HG03280 (cell line): ENCODE results near the gene CDK5RAP1.

Source experiments
- ATAC-seq: cut with Tn5 transposase; IDR thresholded peaks from one replicate; pipeline ENCODE4 v1.9.1; 2021; ENCODE audit warnings: mild to moderate bottlenecking, moderate library complexity; ENCODE audit not compliant: unreplicated experiment

The CDK5RAP1 gene

DNA sequence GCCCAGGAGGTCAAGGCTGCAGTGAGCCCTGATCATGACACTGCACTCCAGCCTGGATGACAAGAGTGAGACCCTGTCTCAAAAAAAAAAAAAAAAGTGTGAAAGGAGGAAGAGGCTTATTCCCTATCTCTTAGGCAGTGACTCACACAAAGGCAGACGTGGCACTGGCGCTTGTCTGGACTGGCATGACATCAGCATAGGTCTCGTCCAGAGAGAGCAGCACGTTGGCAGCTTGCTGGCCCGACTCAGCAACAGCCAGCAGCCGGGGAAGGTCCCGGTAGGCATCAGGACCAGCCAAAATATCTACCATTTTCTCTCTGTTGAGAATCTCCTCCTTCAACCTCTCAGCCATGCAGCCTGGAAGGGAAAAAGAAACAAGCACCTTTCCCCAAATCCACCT lies 14.1 kb downstream of the CDK5RAP1 start:
- ATAC-seq, result no peak

DNA sequence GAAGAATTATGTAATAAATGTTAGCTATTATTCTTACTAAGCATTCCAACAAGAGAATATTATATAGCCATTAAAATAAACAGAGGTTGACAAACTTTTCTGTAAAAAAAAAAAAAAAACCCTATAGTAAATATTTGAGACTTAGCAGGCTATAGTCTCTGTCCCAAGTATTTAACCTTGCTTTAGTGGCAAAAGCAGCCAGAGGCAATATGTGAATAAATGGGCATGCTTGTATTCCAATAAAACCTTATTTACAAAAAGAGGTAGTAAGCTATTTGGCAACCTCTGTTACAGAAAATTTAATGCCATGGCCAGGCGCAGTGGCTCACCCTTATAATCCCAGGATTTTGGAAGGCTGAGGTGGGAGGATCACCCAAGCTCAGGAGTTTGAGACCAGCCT lies 14.6 kb downstream of the CDK5RAP1 start:
- ATAC-seq, result no peak

DNA sequence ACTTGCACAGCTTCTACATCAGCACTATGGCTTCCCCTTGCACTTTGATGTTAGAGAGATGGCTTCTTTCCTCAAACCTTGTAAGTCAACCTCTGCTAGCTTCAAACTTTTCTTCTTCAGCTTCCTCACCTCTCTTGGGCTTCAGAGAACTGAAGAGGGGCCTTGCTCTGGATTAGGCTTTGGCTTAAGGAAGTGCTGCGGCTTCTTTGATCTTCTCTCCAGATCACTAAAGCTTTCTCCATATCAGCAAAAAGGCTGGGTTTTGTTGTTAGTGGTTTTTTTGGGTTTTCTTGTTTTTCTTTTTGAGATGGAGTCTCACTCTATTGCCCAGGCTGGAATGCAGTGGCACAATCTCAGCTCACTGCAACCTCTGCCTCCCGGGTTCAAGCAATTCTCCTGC lies 24.0 kb downstream of the CDK5RAP1 start:
- no peak for ATAC-seq

DNA sequence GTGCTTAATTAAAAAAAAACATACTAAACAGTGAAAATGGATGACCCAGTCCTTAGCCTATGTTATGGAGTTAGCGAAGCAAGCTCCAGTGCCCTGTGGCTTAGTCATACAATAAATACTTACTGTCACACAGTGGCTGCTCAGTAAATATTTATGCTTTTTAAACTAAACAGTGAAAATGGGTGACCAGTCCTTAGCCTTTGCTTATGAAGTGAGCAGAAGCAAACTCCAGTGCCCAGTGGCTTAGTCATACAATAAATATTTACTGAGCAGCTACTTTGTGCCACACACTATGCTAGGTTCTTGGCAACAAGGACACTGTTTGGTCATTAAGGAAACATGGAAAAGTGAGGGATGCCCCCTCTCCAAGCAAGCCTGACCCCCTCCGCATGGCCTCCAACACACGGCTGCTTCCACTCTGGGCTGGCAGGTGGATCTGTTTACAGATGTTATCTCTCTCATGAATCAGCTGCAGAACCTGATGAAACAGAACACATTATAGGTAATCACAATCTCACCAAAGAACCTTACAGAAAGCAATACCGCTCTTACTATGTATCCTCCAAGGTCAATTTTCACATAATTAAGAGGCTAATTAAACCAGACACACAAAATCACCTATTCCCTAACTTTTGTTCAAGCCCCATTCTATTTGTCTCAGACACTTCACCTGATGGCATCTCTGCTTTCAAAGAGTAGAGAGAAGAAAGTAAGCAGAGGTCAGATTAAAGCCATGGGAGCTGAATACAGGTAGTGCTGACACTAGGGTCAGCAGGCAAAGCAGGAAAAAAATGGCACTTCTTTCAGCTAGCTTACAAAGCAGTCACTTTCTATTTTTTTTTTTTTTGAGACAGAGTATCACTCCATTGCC lies 27.3 kb downstream of the CDK5RAP1 start:
- ATAC-seq, result no peak

DNA sequence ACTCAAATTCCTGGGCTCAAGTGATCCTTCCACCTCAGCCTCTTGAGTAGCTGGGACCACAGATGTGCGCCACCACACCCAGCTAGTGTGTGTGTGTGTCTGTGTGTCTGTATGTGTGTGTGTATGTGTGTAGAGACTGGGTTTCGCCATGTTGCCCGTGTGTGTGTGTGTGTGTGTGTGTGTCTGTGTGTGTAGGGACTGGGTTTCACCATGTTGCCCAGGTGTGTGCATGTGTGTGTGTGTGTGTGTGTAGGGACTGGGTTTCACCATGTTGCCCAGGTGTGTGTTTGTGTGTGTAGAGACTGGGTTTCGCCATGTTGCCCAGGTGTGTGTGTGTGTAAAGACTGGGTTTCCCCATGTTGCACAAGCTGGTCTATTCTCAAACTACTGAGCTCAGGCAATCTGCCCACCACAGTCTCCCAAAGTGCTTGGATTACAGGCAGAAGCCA lies 28.3 kb downstream of the CDK5RAP1 start:
- ATAC-seq, result no peak

DNA sequence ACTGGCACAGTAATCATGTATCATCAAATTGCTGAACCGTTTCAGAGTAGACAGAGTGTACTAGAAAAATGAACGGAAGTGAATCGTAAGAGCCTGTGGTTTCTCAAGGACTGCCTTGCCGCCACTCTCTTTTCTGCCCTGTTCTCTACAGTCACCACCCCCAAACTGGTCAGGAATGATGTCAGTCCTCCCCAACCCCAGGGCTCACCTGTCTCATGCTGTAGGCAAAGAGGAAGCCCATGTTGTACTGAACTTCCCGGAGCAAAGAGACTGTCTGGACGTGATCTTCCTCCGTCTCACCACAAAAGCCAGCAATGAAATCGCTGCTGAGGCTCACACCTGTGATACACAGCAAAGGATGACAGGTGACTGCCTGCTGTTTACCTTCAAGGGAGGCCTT lies 31.0 kb downstream of the CDK5RAP1 start:
- no peak for ATAC-seq

DNA sequence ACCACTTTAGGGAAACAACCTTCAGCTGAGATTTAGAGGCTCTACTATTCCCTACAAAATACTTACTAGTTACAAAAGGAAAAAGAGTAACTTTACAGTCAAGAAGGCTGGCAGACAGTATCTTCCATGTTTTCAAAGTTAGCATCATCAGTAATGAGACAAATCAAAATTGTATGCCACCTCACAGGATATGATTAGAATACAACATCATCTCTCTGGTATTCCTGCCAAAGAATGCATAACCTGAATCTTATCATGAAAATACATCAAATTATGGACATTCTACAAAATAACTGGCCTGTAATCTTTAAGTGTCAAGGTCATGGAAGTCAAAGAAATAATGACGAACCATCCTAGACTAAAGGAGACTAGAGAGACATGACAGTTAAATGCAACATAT lies 38.4 kb downstream of the CDK5RAP1 start:
- no peak for ATAC-seq

DNA sequence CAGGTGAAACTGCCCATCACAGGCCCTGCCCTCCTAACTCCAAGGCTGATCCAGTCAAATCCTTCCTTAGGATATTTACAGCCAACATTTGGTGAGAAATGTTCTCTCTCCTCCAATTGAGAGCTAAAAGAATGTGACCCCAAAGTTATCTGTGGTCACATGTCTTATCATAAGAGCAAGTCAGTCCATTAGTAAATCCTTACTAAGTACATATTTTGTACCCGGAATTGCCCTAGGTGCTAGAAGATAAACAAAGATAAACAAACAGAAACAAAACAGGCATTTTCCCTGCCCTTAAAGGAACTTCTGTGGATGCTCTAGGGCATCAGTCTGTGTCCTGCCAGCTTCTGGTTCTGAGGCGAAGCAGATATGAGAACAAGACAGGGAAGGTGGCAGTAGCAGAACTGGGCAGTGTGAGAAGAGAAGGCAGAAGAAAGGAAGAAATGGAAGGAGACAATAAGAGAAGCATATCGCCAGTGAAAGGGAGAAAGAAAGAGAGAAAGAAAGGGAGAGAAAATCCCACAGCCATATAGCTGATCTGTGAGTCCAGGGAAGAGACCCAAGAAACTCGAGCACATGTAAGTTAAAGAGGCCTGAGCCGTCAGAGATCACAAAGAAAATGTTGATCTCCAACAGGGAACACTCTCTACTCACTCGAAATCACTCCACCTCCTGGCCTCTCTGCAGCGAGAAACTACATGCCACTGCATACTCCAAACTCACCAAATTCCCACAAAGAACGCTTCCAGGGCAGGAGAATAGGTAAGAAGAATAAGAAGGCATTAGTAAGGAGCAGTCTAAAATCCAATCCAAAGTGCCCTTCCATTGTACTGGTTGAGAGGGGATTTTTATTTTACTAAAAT lies 41.7 kb downstream of the CDK5RAP1 start:
- ATAC-seq, result no peak

DNA sequence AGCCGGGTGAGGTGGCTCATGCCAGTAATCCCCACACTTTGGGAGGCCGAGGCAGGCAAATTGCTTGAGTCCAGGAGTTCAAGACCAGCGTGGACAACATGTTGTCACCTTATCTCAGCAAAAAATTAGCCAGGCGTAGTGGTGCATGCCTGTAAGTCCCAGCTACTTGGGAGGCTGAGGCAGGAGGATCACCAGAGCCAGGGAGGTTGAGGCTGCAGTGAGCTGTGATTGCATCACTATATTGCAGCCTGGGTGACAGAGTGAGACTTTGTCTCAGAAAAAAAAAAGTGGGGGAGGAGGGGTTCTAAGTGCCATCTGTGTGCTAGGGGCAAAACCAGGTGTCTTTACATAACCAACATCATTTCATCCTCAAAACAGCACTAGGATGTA lies 48.3 kb downstream of the CDK5RAP1 start:
- ATAC-seq, result no peak

DNA sequence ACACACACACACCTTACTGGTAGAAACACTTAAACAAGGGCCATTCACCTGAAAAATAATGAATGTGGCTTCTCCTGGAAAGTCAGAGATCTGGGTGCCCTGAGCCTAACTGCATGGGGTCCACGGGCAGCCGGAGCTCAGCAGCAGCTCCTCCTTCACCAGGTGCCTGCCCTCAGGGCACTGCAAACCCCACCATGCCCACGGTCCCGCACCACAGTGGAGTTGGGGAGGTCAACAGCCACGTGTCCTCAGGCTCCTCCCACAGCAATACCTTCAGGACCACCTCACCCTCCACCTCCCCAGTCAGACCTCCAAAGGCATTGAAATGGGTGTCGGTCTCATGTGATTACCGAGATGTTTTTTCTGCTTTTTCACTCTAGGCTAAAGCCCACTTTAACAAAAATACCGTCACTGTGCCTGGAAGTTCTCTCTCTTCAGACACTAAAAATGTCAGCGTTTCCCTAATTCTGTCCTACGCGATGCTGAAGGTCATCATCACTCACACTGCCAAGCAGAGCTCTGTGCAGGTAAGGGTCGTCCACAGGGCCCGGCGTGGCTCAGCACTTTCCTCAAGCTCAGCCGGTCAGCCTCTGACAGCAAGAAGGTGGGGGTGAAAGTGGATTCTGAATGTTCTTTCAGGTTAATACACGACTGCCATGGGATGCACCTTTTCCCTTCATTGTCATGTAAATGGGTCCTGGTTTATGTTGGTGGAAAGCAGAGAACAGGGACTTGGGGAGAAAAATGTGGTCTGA lies 48.9 kb downstream of the CDK5RAP1 start:
- ATAC-seq, result no peak

DNA sequence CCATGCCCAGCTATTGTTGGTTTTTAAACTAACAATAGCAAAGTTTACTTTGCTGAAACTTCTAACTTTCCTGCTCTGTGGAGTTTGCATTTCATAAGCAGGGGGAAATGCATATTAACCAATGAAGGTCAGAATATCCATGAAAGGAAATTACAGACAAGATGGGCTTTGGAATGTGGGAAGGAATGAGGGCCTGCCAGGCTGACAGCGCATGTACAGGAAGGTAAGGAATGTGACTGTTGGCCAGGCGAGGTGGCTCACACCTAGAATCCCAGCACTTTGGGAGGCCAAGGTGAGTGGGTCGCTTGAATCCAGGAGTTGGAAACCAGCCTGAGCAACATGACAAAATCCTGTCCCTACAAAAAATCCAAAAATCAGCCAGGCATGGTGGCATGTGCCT lies 49.6 kb downstream of the CDK5RAP1 start:
- no peak for ATAC-seq

DNA sequence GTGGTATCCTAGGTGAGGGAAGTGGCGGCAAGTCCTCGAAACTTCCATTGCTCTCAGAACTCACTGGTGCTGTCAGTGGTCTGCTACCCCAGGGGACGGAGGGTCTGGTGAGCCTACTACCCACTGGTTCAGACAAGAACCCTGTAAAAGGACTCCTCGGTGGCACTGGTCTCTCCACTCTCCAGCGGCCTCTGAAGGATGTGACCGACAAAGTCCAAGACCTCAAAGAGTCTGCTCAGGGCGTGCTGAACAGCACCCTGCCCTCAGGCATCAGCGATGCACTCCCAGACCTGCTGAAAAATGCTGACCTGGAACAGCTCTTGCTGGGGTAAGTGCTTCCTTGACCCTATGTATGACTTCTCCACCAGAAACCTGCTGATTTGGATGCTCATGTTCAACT lies 51.8 kb downstream of the CDK5RAP1 start:
- no peak for ATAC-seq

DNA sequence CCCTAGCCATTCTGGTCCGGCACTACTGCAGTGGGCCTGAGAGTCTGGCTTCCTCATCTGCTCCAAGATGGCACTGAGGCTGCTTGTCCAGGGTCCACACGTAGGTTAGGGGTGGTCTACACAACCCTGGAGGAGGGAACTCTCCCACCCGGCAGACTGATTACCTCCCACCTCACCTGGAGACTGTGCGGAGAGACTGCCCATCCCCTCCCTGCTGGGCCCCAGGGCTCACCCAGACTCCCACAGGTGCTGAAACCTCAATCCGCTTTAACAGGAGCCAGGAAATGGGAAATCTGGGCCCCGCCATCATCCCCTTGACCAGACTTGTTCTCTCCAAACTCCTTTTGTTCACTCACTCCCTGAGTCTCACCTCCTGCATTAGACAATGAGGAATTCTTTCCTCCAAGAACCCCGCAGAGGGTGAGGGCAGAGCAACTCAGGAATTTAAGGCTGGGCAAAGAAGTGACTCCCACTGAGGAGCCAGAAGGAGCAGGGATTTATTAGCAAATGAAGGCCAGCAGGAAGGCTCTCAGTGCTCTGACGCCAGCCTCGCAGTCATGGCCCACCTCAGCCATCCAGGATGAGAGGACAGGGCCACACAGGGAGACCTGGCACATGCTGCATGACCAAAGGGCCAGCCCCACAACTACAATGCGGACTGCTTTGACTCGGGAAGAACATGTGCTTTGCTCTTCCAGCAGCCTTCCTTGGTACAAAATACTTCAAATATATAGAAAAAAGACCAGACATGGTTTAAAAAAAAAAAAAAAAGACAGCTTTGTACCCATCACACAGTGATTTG lies 53.0 kb downstream of the CDK5RAP1 start:
- ATAC-seq, result no peak

DNA sequence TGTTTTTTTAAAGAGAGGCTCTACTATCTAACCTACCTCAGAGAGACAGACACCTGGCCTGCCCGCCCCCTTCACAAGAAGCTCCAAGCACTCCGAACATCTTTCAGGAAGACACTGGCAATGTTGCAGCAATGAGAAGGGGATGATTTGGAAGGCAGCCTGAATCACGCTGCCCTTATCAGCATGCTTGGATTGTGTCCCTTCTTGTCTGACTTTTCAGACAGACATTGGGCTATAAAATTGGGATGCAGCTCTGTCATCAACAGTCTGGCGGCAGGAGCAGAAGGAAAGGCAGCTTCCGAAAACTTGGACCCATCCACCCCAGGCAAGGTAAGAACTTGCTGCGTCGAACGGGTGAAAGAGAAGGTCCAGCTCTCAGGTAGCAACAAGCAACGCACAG lies 56.0 kb downstream of the CDK5RAP1 start:
- ATAC-seq, result no peak

DNA sequence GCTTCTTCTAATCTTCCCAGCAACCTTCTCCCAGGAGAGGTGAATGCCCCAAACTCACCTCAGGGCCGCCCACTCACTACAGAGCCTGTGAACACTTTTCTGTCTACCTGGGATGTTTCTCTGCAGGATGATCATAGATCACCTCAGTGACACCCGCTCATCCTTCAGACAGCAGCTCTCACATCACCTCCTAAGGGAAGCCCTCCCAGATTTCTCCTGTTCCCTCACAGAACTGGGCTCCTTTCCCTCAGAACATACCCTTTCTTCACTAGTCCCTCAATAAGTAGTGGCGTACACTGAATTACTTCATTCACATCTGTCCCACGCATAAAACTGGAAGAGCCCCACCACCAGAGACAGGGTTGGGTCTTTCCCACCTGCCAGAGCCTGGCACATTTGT lies 57.8 kb downstream of the CDK5RAP1 start:
- no peak for ATAC-seq

DNA sequence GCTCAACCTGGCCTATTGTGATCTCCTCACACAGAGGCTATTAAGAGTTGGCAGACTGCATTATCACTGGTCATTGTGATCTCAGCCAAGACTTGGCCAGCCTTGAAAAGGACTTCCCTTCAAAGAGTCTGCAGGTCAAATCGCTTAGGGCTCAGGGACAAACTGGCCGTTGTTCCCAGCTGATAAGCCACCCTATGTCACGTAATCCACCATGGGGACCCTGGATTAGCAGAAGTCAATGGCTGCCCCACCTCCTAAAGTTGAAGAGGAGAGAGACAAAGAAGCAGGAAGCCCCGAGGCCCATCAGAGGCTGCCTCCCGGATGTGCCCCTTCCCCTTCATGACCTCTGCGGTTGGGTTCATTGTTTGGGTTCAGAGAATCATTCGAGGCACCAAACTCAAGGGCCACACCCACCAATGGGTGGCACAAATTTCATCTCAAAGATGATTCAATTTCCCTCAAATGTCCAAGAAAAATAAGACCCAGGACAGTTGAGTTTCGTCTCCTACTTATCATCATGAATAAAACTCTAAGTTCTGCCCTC lies 61.7 kb downstream of the CDK5RAP1 start:
- ATAC-seq, result no peak

DNA sequence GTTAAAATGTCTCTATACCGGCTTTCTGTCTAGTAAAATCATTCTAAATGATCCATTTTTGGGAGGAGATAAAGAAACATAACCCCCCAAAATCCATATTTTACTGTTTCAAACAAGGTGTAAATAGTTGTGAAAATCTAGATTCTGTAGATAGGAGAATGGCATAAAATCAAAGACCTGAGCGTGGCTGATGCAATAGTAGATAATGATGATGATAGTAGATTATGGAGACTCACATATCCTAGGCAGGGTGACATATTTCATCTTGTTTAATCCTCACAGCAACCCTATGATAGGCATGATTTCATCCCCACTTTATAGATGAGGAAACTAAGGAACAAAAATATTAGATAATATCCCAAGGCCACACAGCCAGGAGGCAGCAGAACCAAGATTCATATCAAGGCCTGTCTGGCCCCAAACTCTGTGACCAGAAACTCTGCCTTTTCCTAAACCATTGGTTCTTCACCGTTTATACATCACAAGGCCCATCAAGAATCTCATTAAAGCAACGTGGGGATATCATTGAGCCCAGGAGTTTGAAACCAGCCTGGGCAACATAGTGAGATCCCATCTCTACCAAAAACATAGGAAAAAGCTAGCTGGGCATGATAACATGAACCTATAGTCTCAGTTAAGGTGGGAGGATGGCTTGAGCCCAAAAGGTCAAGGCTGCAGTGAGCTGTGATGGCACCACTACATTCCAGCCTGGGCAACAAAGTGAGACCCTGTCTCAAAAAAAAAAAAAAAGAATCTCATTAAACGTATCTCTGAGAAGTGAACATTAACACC lies 62.7 kb downstream of the CDK5RAP1 start:
- no peak for ATAC-seq

DNA sequence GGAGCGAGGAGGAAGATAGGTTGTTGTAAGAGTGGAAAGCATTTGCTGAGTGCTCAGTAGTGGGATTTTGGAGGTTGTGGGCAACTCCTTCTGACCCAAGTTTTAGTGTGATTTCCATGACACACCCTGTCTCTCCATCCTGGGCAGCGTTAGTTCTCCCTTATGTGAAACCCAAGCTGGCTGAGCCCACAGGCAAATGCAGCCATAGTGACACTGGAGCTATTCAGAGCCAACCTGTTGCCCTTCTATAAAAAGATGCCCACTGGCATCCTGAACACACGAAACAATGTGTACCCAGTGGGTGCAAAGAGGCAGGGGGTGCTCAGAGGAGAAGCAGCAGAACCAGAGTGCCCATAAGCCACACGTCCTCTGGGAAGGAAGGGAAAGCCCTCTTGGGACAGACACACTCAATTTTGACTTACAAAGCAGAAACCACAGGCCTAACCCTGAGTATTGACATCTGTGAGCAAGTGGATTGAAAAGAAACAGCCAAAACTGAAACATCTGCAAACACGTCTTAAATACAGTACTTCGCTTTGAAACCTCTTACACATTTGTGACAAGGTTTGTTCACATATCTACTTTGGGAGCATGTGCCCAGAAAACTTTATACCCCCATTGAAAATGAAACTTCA lies 63.7 kb downstream of the CDK5RAP1 start:
- ATAC-seq, result no peak

DNA sequence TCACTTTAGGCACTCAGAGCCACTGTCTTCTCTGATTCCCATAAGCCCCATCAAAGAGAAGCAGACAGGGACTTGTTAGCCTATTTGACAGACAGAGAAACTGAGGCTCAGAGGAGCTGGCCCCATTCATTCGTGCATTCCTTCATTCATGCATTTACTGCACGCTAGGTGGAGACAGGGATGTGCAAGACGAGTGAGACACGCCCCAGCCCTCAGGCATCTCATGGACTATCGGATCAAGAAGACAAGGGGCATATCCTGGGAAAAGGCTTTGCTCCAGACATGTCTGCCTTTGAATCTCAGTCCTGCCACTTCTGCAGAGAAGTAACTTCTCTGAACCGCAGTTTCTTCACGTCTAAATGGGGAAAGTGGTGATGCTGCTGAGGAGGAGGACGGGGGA lies 64.2 kb downstream of the CDK5RAP1 start:
- ATAC-seq, result no peak
